ENCODE results near the gene DAGLA. TPM values are rescaled to one million over a fixed set of nuclear protein-coding genes. Genes with fewer than 3 reads are reported as not detected.

Gene DAGLA
- total RNA-seq, 1 experiment from 2014 or later, result 4.5 TPM

DNA sequence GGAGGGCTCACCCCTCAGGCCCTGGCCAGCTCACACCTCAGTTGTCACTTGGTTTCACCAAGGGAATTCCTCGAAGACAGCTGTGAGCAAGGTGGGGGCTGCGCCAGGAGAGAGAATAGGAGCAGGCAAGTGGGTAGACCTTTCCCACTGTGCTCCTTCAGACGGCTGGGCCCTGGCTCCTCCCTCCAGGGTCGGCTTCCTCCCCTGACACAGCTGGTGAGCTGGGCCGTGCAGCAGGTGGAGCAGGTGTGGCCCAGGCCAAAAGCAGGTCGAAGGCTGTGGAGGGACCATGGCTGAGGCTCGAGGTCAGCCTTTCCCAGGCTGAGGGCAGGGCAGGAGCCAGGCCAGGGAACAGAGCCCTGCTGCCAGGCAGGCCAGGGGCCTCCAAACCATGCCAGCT lies 59.8 kb downstream of the DAGLA start:
- H3K4ac ChIP-seq (ENCODE audit: low read depth, low read length), result no peak overlapping the region
- H4K5ac ChIP-seq (ENCODE audit: insufficient read length, low read depth, low read length), result no peak overlapping the region
- H3K36me3 Mint-ChIP-seq (ENCODE audit: insufficient read depth in 1 of 3, low read depth in 3 of 3), result peaks cover 8 to 36% (median 15%) of the 10 kb centered on the region in 3 experiments; a peak in 6 of 7 replicates
- H3K4me1 ChIP-seq (ENCODE audit: insufficient read depth, low read length), result no peaks in the 10 kb centered on the region
- no peaks in the 10 kb centered on the region for H3K23me2 ChIP-seq (ENCODE audit: insufficient read length, low read depth, low read length, poor library complexity, severe bottlenecking)
- no peak overlapping the region for H4K91ac ChIP-seq (ENCODE audit: insufficient read length, low read depth, low read length)
- no peak overlapping the region for H3K27ac ChIP-seq (ENCODE audit: insufficient read length, low read depth, low read length)
- DNase-seq, result no peak
- H2BK5ac ChIP-seq (ENCODE audit: insufficient read length, low read length), result no peak overlapping the region
- no peaks in the 10 kb centered on the region for H3K79me2 ChIP-seq (ENCODE audit: insufficient read depth, low read length)
- H4K8ac ChIP-seq (replicated peaks; ENCODE audit: insufficient read length, low read depth, low read length), result no peak overlapping the region
- no peak overlapping the region for H2BK20ac ChIP-seq (ENCODE audit: low read depth, low read length, poor library complexity, severe bottlenecking)
- no peaks in the 10 kb centered on the region for H3K9me3 ChIP-seq (ENCODE audit: control insufficient read depth, low read depth, low read length)
- H3K9me3 Mint-ChIP-seq, result no peaks in the 10 kb centered on the region; a peak in 1 of 5 replicates
- H3K27me3 Mint-ChIP-seq (ENCODE audit: low read depth), result no peaks in the 10 kb centered on the region; the same call in 1 of the 2 replicates
- no peak overlapping the region for H3K18ac ChIP-seq (ENCODE audit: insufficient read length, low read depth, low read length)
- TF ChIP-seq, protein P1, sequence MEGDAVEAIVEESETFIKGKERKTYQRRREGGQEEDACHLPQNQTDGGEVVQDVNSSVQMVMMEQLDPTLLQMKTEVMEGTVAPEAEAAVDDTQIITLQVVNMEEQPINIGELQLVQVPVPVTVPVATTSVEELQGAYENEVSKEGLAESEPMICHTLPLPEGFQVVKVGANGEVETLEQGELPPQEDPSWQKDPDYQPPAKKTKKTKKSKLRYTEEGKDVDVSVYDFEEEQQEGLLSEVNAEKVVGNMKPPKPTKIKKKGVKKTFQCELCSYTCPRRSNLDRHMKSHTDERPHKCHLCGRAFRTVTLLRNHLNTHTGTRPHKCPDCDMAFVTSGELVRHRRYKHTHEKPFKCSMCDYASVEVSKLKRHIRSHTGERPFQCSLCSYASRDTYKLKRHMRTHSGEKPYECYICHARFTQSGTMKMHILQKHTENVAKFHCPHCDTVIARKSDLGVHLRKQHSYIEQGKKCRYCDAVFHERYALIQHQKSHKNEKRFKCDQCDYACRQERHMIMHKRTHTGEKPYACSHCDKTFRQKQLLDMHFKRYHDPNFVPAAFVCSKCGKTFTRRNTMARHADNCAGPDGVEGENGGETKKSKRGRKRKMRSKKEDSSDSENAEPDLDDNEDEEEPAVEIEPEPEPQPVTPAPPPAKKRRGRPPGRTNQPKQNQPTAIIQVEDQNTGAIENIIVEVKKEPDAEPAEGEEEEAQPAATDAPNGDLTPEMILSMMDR (conservative IDR thresholded peaks at IDR 0.05), result no peak
- no CpG with 5 or more reads among the region's 7 CpGs for WGBS (ENCODE audit: extremely low coverage, insufficient read length, low lambda C conversion rate)
- H3K56ac ChIP-seq (ENCODE audit: insufficient read length, low read depth, low read length), result no peak overlapping the region
- H3K27me3 ChIP-seq (ENCODE audit: insufficient read depth, low read length), result no peaks in the 10 kb centered on the region
- no peak overlapping the region for H3K14ac ChIP-seq (ENCODE audit: insufficient read depth, low read length)
- no peak overlapping the region for H2AFZ ChIP-seq (ENCODE audit: low read length)
- H3K4me3 Mint-ChIP-seq, result no peak overlapping the region
- H3K23ac ChIP-seq (ENCODE audit: insufficient read length, low read depth, low read length), result no peak overlapping the region
- no peak overlapping the region for H2BK120ac ChIP-seq (ENCODE audit: low read depth, low read length, poor library complexity, severe bottlenecking)
- no peak overlapping the region for H3K9ac ChIP-seq (ENCODE audit: extremely low read depth, insufficient read length, low read length)
- no peaks in the 10 kb centered on the region for H4K20me1 ChIP-seq (ENCODE audit: control insufficient read depth, insufficient read depth, insufficient read length)
- H3T11ph ChIP-seq (ENCODE audit: low read length), result no peak overlapping the region
- H2AK5ac ChIP-seq (ENCODE audit: insufficient read length, low read length), result no peak overlapping the region
- no peak overlapping the region for H2BK15ac ChIP-seq (ENCODE audit: low read depth, low read length)
- no peaks in the 10 kb centered on the region for H3K79me1 ChIP-seq (ENCODE audit: insufficient read depth, low read depth, low read length, poor library complexity, severe bottlenecking)
- H3K27ac Mint-ChIP-seq, result no peak overlapping the region
- no peak overlapping the region for H3K4me2 ChIP-seq (ENCODE audit: insufficient read depth, insufficient read length, low read length)
- H2BK12ac ChIP-seq (ENCODE audit: insufficient read length, low read depth, low read length), result no peak overlapping the region
- H3K4me1 Mint-ChIP-seq, result peaks cover 4 to 7% of the 10 kb centered on the region in 2 experiments; a peak in 3 of 4 replicates

All from H9 (cell line).